Measurements from ENCODE around the gene HS3ST1. TPM values are rescaled to one million over a fixed set of nuclear protein-coding genes. Genes with fewer than 3 reads are reported as not detected.

The HS3ST1 gene
- total and polyA plus RNA-seq, 4 donors = 4.8 to 12.8 (median 8.2) TPM

GRCh38 chr4:11467931-11468330 lies 39.2 kb upstream of the HS3ST1 start:
- Histone ChIP-seq H3K4me3 (ENCODE audit: low read depth, low read length) (no peak overlapping the region), H3K27ac (ENCODE audit: low read depth, low read length) (no peak overlapping the region), H3K27me3 (ENCODE audit: control insufficient read depth, insufficient read depth, low read length) (no peaks in the 10 kb centered on the region), H3K4me1 (ENCODE audit: control insufficient read depth, insufficient read depth, low read length) (no peaks in the 10 kb centered on the region), H3K9me3 (ENCODE audit: control insufficient read depth, insufficient read depth, low read length) (no peaks in the 10 kb centered on the region), H3K36me3 (ENCODE audit: control insufficient read depth, insufficient read depth, low read length) (no peaks in the 10 kb centered on the region)
- 70% methylated on average over 2 of the region's 2 CpGs for WGBS (ENCODE audit: insufficient coverage)
- DNase-seq (ENCODE audit: low read depth in 4 of 6, low spot score in 6 of 6) = no peak

DNA sequence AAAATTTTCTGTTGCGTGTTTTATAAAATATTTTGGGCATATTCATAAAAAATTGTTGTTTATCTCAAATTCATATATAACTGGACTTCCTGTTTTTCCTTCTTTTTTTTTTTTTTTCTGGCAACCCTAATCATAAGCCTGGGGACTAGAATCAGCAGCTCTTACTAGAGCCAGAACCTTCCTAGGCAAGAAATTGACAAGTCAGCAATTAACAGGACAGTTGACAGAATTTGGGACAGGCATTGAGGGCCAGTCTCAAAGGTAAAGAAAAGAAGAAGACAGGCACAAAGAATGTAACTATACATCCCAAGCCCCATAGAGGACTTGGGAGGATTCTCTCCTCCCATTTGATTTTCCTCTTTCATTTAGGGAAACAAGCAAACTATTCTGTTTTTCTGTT lies 35.0 kb upstream of the HS3ST1 start:
- Histone ChIP-seq H3K36me3 (ENCODE audit: control insufficient read depth, insufficient read depth, low read length) (no peaks in the 10 kb centered on the region), H3K4me3 (ENCODE audit: low read depth, low read length) (no peak overlapping the region)
- no CpG with 5 or more reads among the region's 1 CpG for WGBS (ENCODE audit: insufficient coverage)

DNA sequence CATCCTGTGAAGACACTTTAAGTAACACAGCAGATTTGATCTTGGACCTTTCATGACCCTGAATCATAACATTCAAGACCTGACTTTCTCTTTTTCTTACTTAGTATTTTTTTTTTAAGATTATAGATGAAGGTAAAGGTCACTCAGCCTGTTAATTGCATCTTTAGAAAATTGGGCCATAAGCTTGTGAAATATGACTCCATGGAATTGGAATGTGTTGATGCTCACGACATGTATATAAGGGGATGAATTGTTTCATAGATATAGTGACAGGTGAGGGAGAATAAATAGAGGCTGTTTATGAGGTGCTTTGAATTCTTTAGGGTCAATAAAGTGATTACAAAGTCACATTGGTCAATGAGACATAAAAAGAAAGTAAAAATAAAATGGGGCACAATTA lies 27.7 kb upstream of the HS3ST1 start:
- Histone ChIP-seq H3K27me3 (ENCODE audit: control insufficient read depth, insufficient read depth, low read length) (no peaks in the 10 kb centered on the region), H3K4me3 (ENCODE audit: low read depth, low read length) (no peak overlapping the region), H3K9me3 (ENCODE audit: control insufficient read depth, insufficient read depth, low read length) (no peaks in the 10 kb centered on the region), H3K27ac (ENCODE audit: low read depth, low read length) (no peak overlapping the region), H3K4me1 (ENCODE audit: control insufficient read depth, insufficient read depth, low read length) (no peaks in the 10 kb centered on the region), H3K36me3 (ENCODE audit: control insufficient read depth, insufficient read depth, low read length) (no peaks in the 10 kb centered on the region)
- DNase-seq (ENCODE audit: low read depth in 4 of 6, low spot score in 6 of 6) = no peak
- 83% methylated on average over 1 of the region's 1 CpG for WGBS (ENCODE audit: insufficient coverage)

More for the DNA sequence above, 35.0 kb upstream of the HS3ST1 start:
- Histone ChIP-seq H3K27ac (ENCODE audit: low read depth, low read length) (no peak overlapping the region), H3K9me3 (ENCODE audit: control insufficient read depth, insufficient read depth, low read length) (no peaks in the 10 kb centered on the region), H3K27me3 (ENCODE audit: control insufficient read depth, insufficient read depth, low read length) (no peaks in the 10 kb centered on the region), H3K4me1 (ENCODE audit: control insufficient read depth, insufficient read depth, low read length) (no peaks in the 10 kb centered on the region)
- no peak for DNase-seq (ENCODE audit: low read depth in 4 of 6, low spot score in 6 of 6)

- H3K36me3 ChIP-seq (ENCODE audit: control insufficient read depth, insufficient read depth, low read length) = no peaks in the 10 kb centered on the region
- H3K9me3 ChIP-seq (ENCODE audit: control insufficient read depth, insufficient read depth, low read length) = no peaks in the 10 kb centered on the region
- DNase-seq (ENCODE audit: low read depth in 4 of 6, low spot score in 6 of 6) = no peak
- no peak overlapping the region for H3K27ac ChIP-seq (ENCODE audit: low read depth, low read length)
- no peak overlapping the region for H3K4me3 ChIP-seq (ENCODE audit: low read depth, low read length)
- H3K27me3 ChIP-seq (ENCODE audit: control insufficient read depth, insufficient read depth, low read length) = no peaks in the 10 kb centered on the region
- no peaks in the 10 kb centered on the region for H3K4me1 ChIP-seq (ENCODE audit: control insufficient read depth, insufficient read depth, low read length)
- 67% methylated on average over 4 of the region's 5 CpGs for WGBS (ENCODE audit: insufficient coverage)
Observed at GRCh38 chr4:11455201-11455835, 26.6 kb upstream of the HS3ST1 start.

DNA sequence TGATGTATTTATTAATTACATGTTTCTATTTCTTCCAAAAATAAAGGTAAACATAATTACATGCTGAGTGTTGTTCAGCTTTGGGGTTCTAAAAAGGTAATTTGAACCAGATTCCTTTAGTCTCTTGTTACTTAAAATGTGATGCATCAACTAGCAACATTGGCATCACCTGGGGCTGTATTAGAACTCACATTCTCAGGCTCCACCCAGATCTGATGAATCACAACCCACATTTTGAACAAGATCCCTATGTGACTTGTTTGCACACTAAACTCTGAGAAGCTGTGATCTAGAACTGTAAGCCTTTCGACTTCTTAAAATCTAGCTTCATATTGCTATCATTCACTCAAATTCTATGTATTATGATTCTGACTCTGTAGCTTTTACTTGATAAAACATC lies 23.0 kb upstream of the HS3ST1 start:
- no CpG with 5 or more reads among the region's 1 CpG for WGBS (ENCODE audit: insufficient coverage)
- DNase-seq (ENCODE audit: low read depth in 4 of 6, low spot score in 6 of 6) = no peak
- Histone ChIP-seq H3K27ac (ENCODE audit: low read depth, low read length) (no peak overlapping the region), H3K4me1 (ENCODE audit: control insufficient read depth, insufficient read depth, low read length) (no peaks in the 10 kb centered on the region), H3K9me3 (ENCODE audit: control insufficient read depth, insufficient read depth, low read length) (peaks cover 1% of the 10 kb centered on the region), H3K36me3 (ENCODE audit: control insufficient read depth, insufficient read depth, low read length) (no peaks in the 10 kb centered on the region), H3K27me3 (ENCODE audit: control insufficient read depth, insufficient read depth, low read length) (no peaks in the 10 kb centered on the region), H3K4me3 (ENCODE audit: low read depth, low read length) (no peak overlapping the region)

DNA sequence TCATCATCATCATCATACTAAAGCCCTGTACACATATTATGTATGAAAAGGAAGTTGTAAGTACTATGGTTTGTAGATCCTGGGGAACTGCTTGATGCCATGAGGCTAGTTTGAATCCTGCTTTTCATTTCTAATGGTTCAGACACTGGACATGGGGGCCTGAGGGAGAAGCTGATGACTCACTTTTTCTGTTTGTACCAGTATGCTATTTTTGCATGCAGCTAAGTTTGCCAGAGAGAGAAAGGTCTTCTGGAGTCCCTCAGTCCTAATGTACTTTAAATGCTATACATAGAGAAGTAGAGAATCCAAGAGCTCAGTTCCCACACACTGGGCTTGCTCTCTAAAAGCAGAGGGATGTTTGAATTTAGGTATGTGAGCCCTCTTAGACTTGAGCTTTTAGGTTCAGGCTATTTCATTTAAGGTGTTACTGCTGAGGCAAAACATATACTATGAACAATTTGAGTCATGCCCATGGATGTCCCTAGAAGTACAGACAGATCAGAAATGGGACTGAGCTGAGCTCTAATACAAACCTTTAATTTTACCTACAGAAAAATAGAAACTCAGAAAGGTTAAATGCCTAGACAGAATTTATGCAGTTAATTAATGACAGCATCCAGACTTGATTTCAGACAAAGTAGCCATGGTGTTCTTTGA lies 17.6 kb upstream of the HS3ST1 start:
- Histone ChIP-seq H3K4me1 (ENCODE audit: control insufficient read depth, insufficient read depth, low read length) (no peaks in the 10 kb centered on the region), H3K4me3 (ENCODE audit: low read depth, low read length) (no peak overlapping the region), H3K27ac (ENCODE audit: low read depth, low read length) (no peak overlapping the region), H3K27me3 (ENCODE audit: control insufficient read depth, insufficient read depth, low read length) (no peaks in the 10 kb centered on the region), H3K36me3 (ENCODE audit: control insufficient read depth, insufficient read depth, low read length) (no peaks in the 10 kb centered on the region), H3K9me3 (ENCODE audit: control insufficient read depth, insufficient read depth, low read length) (peaks cover 1% of the 10 kb centered on the region)
- DNase-seq (ENCODE audit: low read depth in 4 of 6, low spot score in 6 of 6) = no peak

DNA sequence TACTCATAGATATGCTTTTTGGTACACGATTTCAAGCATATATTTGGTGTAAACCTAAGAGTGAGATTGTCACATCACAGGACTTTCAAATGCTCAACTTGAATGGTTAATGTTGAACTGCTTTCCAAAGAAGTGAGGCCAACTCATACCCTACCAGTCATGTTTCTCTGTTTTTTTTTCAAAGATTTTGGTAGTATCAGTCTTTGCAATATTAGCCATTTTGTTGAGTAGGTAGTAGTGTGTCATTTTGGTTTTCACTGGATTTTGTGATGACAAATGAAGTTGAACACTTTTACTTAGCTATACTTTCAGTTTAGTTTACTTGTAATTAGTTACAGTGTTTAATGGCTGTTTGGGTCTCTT lies 12.5 kb upstream of the HS3ST1 start:
- H3K27ac ChIP-seq (ENCODE audit: low read depth, low read length) = no peak overlapping the region
- H3K27me3 ChIP-seq (ENCODE audit: control insufficient read depth, insufficient read depth, low read length) = no peaks in the 10 kb centered on the region
- WGBS (ENCODE audit: insufficient coverage) = no CpG with 5 or more reads among the region's 1 CpG
- DNase-seq (ENCODE audit: low read depth in 4 of 6, low spot score in 6 of 6) = no peak
- H3K4me1 ChIP-seq (ENCODE audit: control insufficient read depth, insufficient read depth, low read length) = peaks cover 3% of the 10 kb centered on the region
- H3K9me3 ChIP-seq (ENCODE audit: control insufficient read depth, insufficient read depth, low read length) = no peaks in the 10 kb centered on the region
- no peak overlapping the region for H3K4me3 ChIP-seq (ENCODE audit: low read depth, low read length)
- no peaks in the 10 kb centered on the region for H3K36me3 ChIP-seq (ENCODE audit: control insufficient read depth, insufficient read depth, low read length)

DNA sequence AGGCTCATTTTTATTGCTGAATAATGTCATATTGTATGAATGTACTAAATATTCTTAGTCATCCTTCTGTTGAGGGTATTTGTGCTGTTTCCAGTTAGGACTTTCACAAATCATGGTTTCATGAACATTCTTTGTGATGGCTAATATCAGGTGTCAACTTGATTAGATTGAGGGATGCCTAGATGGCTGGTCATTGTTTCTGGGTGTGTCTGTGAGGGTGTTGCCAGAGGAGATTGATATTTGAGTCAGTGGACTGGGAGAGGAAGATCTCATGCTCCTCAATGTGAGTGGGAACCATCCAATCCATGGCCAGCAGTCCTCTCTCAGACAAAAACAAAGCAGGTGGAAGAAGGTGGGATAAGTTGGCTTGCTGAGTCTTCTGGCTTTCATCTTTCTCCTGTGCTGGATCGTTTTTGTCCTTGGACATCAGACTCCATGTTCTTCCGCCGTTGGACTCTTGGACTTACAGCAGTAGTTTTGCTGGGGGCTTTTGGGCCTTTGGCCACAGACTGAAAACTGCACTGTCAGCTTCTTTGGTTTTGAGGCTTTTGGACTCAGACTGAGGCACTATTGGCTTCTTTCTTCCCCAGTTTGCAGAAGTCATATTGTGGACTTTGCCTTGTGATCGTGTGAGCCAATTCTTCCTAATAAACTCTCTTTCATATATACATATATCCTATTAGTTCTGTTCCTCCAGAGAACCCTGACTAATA lies 11.9 kb upstream of the HS3ST1 start:
- Histone ChIP-seq H3K27me3 (ENCODE audit: control insufficient read depth, insufficient read depth, low read length) (no peaks in the 10 kb centered on the region), H3K9me3 (ENCODE audit: control insufficient read depth, insufficient read depth, low read length) (no peaks in the 10 kb centered on the region), H3K4me3 (ENCODE audit: low read depth, low read length) (no peak overlapping the region), H3K27ac (ENCODE audit: low read depth, low read length) (no peak overlapping the region), H3K4me1 (ENCODE audit: control insufficient read depth, insufficient read depth, low read length) (peaks cover 3% of the 10 kb centered on the region), H3K36me3 (ENCODE audit: control insufficient read depth, insufficient read depth, low read length) (no peaks in the 10 kb centered on the region)
- no peak for DNase-seq (ENCODE audit: low read depth in 4 of 6, low spot score in 6 of 6)
- WGBS (ENCODE audit: insufficient coverage) = 73% methylated on average over 3 of the region's 4 CpGs

DNA sequence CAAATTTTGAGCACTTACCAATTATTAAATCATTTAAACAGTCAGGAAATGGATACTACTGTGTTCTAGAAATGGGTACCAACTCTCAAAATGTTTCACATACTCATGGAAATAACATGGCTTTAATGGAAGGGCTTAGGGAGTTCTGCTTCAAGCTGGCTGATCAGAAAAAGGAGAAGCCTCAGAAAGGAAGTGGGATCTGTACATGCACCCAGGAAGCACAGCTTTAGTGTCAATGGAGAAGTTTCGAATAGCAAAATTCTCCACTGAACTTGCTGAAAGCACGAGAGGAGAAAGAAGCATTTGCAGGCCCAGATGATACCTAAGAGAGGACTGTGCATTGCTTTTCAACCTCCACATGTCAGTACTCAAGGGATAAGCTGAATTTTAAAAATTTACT lies 11.1 kb upstream of the HS3ST1 start:
- Histone ChIP-seq H3K4me1 (ENCODE audit: control insufficient read depth, insufficient read depth, low read length) (peaks cover 3% of the 10 kb centered on the region), H3K36me3 (ENCODE audit: control insufficient read depth, insufficient read depth, low read length) (no peaks in the 10 kb centered on the region), H3K4me3 (ENCODE audit: low read depth, low read length) (no peak overlapping the region), H3K27me3 (ENCODE audit: control insufficient read depth, insufficient read depth, low read length) (no peaks in the 10 kb centered on the region), H3K9me3 (ENCODE audit: control insufficient read depth, insufficient read depth, low read length) (no peaks in the 10 kb centered on the region), H3K27ac (ENCODE audit: low read depth, low read length) (no peak overlapping the region)
- no peak for DNase-seq (ENCODE audit: low read depth in 4 of 6, low spot score in 6 of 6)
- WGBS (ENCODE audit: insufficient coverage) = 100% methylated on average over 1 of the region's 2 CpGs

GRCh38 chr4:11438647-11439046 lies 10.0 kb upstream of the HS3ST1 start:
- no peaks in the 10 kb centered on the region for H3K36me3 ChIP-seq (ENCODE audit: control insufficient read depth, insufficient read depth, low read length)
- H3K9me3 ChIP-seq (ENCODE audit: control insufficient read depth, insufficient read depth, low read length) = no peaks in the 10 kb centered on the region
- DNase-seq (ENCODE audit: low read depth in 4 of 6, low spot score in 6 of 6) = no peak
- 100% methylated on average over 2 of the region's 3 CpGs for WGBS (ENCODE audit: insufficient coverage)
- H3K4me3 ChIP-seq (ENCODE audit: low read depth, low read length) = no peak overlapping the region
- no peaks in the 10 kb centered on the region for H3K27me3 ChIP-seq (ENCODE audit: control insufficient read depth, insufficient read depth, low read length)
- no peak overlapping the region for H3K27ac ChIP-seq (ENCODE audit: low read depth, low read length)
- H3K4me1 ChIP-seq (ENCODE audit: control insufficient read depth, insufficient read depth, low read length) = peaks cover 3% of the 10 kb centered on the region

Data from spinal cord (tissue), 10 donors.